Esophagus (tissue), 2 donors: ENCODE results near the gene MOV10L1. TPM values are rescaled to one million over a fixed set of nuclear protein-coding genes. Genes with fewer than 3 reads are reported as not detected.

Source experiments
- H3K27ac ChIP-seq, 2 donors: one replicate each; pipeline ENCODE4 v1.5.1; 2013; ENCODE audit warnings: low read depth in 2 of 2, mild to moderate bottlenecking in 2 of 2, inconsistent platforms in 1 of 2, low read length in 1 of 2, moderate library complexity in 1 of 2
- H3K27me3 ChIP-seq, 2 donors: one replicate each; pipeline ENCODE4 v1.6.1; 2013; ENCODE audit warnings: low read length in 2 of 2, control low read depth in 1 of 2, mild to moderate bottlenecking in 1 of 2; ENCODE audit not compliant: insufficient read depth in 2 of 2, control insufficient read depth in 1 of 2
- H3K36me3 ChIP-seq, 2 donors: one replicate each; pipeline ENCODE4 v1.6.1; 2013; ENCODE audit warnings: low read length in 1 of 2; ENCODE audit not compliant: control insufficient read depth in 2 of 2, insufficient read depth in 2 of 2
- H3K4me1 ChIP-seq, 2 donors: one replicate each; pipeline ENCODE4 v1.6.1; 2013; ENCODE audit warnings: low read length in 1 of 2; ENCODE audit not compliant: control insufficient read depth in 2 of 2, insufficient read depth in 2 of 2
- H3K4me3 ChIP-seq, 2 donors: one replicate each; pipeline ENCODE4 v1.5.1; 2013; ENCODE audit warnings: low read length in 2 of 2, mild to moderate bottlenecking in 2 of 2, low read depth in 1 of 2, moderate library complexity in 1 of 2
- H3K9me3 ChIP-seq, 2 donors: one replicate each; pipeline ENCODE4 v1.6.1; 2013; ENCODE audit warnings: mild to moderate bottlenecking in 2 of 2, low read depth in 1 of 2, low read length in 1 of 2, moderate library complexity in 1 of 2; ENCODE audit not compliant: control insufficient read depth in 2 of 2, insufficient read depth in 1 of 2
- WGBS, 2 donors: extraction: QIAGEN DNeasy Blood & Tissue Kit; methylation state at CpG; one replicate each; pipeline ENCODE4 v1.1.7; 2013; 5-methylcytosine and 5-hydroxymethylcytosine counted together
- polyA plus RNA-seq, 2 donors: library from polyadenylated mRNA; stranded (reverse); fragments of 200-250 nt; gene quantifications; one replicate each; pipeline ENCODE4 v1.2.3, GENCODE V29; 2013
- donor health status: healthy with polysubstance abuse.
- donor health status: Bipolar disorder and iron deficiency.

The MOV10L1 gene
- polyA plus RNA-seq, 2 donors: 0.18 to 0.22 TPM

DNA sequence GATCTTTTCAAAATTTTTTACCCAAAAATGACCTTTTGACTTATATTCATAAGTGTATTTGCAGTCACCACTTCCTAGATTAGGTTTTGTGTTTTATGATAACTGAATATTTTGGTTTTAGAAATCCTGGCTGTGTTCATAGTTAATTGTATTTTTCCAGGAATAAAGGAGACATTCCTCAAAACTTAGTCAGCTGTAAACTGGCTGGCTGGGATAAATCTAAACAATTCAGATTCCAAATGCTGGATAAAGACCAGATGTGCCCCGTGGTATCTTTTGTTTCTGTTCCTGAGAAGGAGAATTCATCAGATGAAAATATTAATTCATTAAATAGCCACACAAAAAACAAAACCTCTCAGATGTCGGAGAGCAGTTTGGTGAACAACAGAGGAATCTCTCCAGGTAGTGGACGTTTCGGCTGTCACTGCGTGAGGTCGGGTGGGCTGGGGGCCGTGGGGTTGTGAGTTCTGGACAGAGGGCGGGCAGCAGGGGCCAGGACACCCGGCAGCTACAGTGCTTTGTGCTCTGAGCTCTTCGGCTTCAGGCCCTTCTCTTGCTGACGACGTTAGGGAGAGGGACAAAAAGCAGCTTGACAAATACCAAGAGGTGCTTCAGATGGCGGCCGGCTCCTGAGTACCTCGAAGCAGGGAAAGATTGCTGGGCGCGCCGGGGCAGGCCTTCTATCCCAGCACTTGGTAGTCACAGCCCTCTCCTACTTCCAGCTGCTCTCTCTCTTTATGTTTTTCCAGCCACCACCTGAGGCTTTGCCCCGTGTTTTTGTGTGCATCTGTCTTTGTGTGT lies 24.6 kb downstream of the MOV10L1 start:
- Histone ChIP-seq H3K36me3 (no peaks in the 10 kb centered on the region), H3K4me3 (no peak overlapping the region), H3K9me3 (no peaks in the 10 kb centered on the region), H3K27ac (peak overlapping the region in 1 of 2 donors; percentile 58), H3K27me3 (no peaks in the 10 kb centered on the region), H3K4me1 (no peaks in the 10 kb centered on the region)
- WGBS, 2 donors: 31 to 44% methylated on average over 19 of the region's 19 CpGs

DNA sequence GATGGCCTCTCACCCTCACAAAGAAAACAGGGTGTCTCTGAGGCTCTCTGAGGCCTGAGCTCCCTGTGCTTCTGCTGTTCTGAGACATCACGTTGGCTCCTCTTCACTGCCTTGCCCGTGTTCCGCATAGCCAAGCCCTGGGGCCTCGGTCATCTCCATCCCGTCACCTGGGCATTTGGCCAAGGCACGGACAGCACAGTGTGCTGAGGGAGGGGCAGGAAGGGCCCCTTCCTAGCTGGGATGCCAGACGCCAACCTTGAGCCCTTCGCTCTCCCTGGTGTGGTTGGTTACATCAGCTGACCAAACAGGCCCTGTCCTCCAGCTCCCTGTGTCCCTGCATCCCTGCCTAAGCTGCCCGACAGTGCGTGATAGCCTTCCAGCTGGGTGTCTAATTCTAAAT lies 25.9 kb downstream of the MOV10L1 start:
- no peaks in the 10 kb centered on the region for H3K36me3 ChIP-seq
- WGBS, 2 donors: 64 to 74% methylated on average over 10 of the region's 10 CpGs
- no peak overlapping the region for H3K4me3 ChIP-seq
- H3K27ac ChIP-seq: no peak overlapping the region
- peaks cover 0 to 2% of the 10 kb centered on the region in 2 donors for H3K27me3 ChIP-seq
- no peaks in the 10 kb centered on the region for H3K4me1 ChIP-seq
- H3K9me3 ChIP-seq: no peaks in the 10 kb centered on the region

DNA sequence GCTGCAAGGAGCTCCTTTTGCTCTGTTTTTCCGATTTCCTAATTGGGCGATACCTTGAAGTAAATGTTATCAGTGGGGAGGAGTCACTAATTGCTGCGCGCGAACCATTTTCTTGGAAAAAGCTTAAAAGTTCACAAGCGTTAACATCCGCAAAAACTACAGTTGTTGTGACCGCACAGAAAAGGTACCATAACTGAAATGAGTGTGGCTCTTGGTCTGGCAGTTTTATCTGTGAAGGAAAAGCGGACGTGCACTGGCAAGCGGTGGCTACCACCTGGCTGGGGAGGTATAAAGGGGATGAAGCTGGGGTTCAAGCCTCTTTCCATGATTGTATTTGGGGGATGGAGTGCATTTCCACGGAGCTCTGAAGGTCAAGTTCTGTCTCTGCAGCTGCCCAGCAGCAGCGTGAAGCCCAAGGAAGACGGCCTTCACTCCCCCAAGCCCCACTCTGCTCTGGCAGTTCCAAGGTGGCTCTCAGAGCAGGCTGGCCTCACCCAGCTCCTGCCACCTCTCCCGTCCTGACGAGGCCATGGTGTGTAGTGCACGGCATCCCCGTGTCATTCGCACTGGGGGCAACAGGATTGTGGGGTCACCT lies 27.5 kb downstream of the MOV10L1 start:
- Histone ChIP-seq H3K27me3 (peaks cover 0 to 2% of the 10 kb centered on the region in 2 donors), H3K4me3 (no peak overlapping the region), H3K27ac (no peak overlapping the region), H3K4me1 (no peaks in the 10 kb centered on the region), H3K9me3 (peaks cover 0 to 4% of the 10 kb centered on the region in 2 donors), H3K36me3 (no peaks in the 10 kb centered on the region)
- 89 to 93% methylated on average over 19 of the region's 19 CpGs for WGBS, 2 donors

DNA sequence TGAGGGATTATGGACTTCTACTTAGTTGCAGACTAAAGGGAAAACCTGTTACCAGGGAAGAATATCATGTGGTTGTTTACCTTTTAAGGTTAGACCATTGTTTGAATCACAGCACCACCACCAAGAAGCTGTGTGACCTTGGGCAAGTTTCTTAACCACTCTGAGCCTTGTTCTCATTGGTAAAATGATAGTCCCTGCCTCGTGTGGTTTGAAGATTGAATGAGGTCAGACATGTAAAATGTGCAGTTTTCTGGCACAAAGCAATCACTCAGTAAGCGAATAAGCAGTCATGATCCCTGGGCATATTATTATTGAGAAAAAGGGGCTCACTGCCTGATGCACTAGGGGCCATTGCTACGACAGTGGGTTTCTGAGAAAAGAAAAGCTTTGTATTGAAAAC lies 28.3 kb downstream of the MOV10L1 start:
- WGBS, 2 donors: 65 to 73% methylated on average over 3 of the region's 3 CpGs
- H3K4me1 ChIP-seq: no peaks in the 10 kb centered on the region
- H3K27me3 ChIP-seq: peaks cover 0 to 2% of the 10 kb centered on the region in 2 donors
- peaks cover 0 to 4% of the 10 kb centered on the region in 2 donors for H3K9me3 ChIP-seq
- no peak overlapping the region for H3K27ac ChIP-seq
- H3K36me3 ChIP-seq: no peaks in the 10 kb centered on the region
- no peak overlapping the region for H3K4me3 ChIP-seq

DNA sequence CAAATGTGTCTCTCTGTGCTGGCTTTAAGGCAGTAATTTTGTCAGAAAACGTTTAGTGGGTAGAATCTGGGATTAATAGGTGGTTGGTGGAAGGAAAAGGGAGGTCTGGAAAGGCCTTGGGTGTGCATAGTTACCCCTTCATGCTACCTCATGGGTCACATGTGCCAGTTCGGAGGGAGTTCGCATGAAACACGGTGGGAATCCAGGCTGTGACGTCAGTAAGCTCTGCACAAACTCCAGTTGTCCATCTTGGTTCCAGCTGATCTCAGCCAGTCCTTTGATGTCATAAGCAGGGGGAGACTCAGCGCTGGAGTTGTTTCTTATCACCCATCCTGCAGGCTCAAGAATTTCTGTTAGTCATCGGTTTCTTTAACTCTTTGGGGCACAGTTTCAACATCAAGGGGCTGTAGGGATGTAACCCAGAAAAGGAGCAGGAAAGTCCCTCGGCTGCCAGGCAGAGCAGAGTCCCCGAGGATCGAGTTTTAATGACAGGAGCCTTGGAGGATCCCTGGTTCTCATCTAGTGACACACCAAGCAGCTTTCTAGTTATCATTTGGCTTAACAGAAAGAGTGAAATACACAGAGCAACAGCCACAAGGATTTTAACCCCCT lies 28.9 kb downstream of the MOV10L1 start:
- H3K27me3 ChIP-seq: peaks cover 0 to 2% of the 10 kb centered on the region in 2 donors
- H3K9me3 ChIP-seq: peaks cover 0 to 4% of the 10 kb centered on the region in 2 donors
- no peak overlapping the region for H3K4me3 ChIP-seq
- no peaks in the 10 kb centered on the region for H3K4me1 ChIP-seq
- WGBS, 2 donors: 39 to 42% methylated on average over 10 of the region's 10 CpGs
- no peak overlapping the region for H3K27ac ChIP-seq
- H3K36me3 ChIP-seq: no peaks in the 10 kb centered on the region

DNA sequence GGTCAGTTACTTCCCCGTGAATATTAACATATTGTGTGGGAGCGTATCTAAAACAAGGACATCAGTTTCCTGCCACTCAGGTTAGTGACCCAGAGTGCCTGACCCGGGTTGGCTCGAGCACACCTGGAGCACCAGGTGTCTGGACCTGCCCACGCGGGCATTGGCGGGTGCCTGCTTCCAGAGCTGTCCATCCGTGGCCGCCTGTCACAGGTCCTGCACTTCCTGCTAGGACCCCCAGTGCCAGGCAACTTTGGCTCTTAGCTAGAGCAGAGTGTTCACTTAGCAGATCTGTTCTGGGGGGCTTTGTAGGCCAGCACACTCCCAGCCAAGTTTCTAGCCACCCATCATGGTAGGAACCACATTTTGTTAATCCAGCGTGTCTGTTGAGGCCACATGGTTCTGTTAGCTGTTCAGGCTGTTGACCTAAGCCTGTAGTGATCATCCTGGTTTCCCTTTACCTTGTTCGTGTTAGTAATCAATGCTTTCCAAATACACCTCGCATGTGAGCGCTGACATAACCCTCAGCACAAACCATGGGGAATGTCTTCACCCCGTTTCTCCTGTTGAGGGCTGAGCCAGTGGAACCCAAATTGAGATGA lies 29.5 kb downstream of the MOV10L1 start:
- H3K4me1 ChIP-seq: no peaks in the 10 kb centered on the region
- no peak overlapping the region for H3K4me3 ChIP-seq
- WGBS, 2 donors: 77 to 82% methylated on average over 14 of the region's 14 CpGs
- H3K9me3 ChIP-seq: peaks cover 0 to 4% of the 10 kb centered on the region in 2 donors
- no peak overlapping the region for H3K27ac ChIP-seq
- peaks cover 0 to 2% of the 10 kb centered on the region in 2 donors for H3K27me3 ChIP-seq
- no peaks in the 10 kb centered on the region for H3K36me3 ChIP-seq

DNA sequence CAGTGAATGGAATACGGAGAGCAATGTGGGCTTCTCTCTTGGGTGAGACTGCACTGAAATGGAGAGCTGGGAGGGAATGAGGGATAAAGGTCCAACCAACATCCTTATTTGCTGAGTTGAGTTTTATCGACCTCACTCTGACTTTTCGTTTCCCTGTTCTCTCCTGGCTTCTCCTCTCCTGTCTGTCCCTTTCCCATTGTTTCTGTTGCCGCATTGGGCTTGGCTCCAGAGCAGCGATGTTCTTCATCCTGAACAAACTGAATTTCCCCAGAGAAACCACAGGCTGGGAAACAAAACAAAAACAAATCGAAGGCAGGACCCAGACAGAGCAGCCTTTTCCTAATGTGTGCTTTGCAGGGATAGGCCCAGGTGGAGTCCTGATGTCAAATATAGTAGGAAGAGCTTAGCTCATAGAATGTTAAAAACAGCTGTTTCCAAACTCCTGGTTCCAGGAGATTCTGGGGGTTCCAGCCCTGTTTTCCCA lies 30.0 kb downstream of the MOV10L1 start:
- H3K36me3 ChIP-seq: no peaks in the 10 kb centered on the region
- peaks cover 0 to 4% of the 10 kb centered on the region in 2 donors for H3K9me3 ChIP-seq
- WGBS, 2 donors: 64 to 70% methylated on average over 6 of the region's 6 CpGs
- H3K27ac ChIP-seq: no peak overlapping the region
- no peaks in the 10 kb centered on the region for H3K4me1 ChIP-seq
- no peak overlapping the region for H3K4me3 ChIP-seq
- peaks cover 0 to 2% of the 10 kb centered on the region in 2 donors for H3K27me3 ChIP-seq

DNA sequence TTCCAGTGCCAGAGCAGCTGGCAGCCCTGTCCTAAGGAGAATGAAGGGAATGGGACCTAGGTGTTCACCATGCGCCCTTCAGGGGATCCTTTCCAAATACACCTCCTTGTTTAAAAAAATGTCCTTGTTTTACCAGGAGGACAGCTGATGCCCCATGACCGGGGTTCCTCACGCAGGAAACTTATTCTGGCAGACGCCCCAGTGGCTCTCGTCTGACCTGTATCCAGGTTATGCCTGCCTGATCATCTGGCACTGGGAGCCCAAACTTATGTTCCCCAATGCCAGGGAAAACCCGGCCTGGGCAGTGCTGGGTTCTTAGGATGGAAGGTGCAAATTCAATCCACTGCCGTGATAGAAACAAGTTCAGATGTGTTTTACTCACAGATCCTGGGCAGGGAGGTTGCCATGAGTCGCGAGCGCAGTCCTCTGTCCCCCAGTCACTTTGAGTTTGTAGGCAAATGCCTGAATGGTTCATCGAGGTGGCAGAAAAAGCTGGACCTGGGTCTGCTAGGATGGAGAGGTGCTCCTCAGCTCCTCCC lies 31.5 kb downstream of the MOV10L1 start:
- H3K27me3 ChIP-seq: peaks cover 0 to 2% of the 10 kb centered on the region in 2 donors
- H3K4me1 ChIP-seq: no peaks in the 10 kb centered on the region
- H3K27ac ChIP-seq: no peak overlapping the region
- WGBS, 2 donors: 71 to 82% methylated on average over 11 of the region's 11 CpGs
- no peaks in the 10 kb centered on the region for H3K36me3 ChIP-seq
- peaks cover 0 to 4% of the 10 kb centered on the region in 2 donors for H3K9me3 ChIP-seq
- H3K4me3 ChIP-seq: no peak overlapping the region

DNA sequence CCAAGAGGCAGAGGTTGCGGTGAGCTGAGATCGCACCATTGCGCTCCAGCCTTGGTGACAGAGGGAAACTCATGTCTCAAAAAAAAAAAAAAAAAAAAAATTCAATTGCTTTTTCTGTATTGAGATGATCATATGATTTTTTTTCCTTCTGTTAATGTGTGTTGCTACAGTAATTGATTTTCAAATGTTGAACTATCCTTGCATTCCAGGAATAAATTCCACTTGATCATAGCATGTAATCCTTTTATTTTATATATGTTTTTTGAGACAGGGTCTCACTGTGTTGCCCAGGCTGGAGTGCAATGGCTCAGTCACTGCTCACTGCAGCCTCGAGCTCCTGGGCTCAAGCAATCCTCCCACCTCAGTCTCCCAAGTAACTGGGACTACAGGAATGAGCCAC lies 33.3 kb downstream of the MOV10L1 start:
- 89 to 93% methylated on average over 4 of the region's 4 CpGs for WGBS, 2 donors
- Histone ChIP-seq H3K27me3 (peaks cover 0 to 2% of the 10 kb centered on the region in 2 donors), H3K4me3 (no peak overlapping the region), H3K4me1 (no peaks in the 10 kb centered on the region), H3K27ac (no peak overlapping the region), H3K9me3 (peaks cover 0 to 4% of the 10 kb centered on the region in 2 donors), H3K36me3 (no peaks in the 10 kb centered on the region)
